RWPE1 (cell line): ENCODE results near the gene ZER1.

ENCODE experiments used
- CTCF ChIA-PET: fragments of 350-600 bp; sonication (Branson Sonifier 250); formaldehyde crosslinking; extraction: SDS; loops from one replicate; lab custom pipeline; 2021; lab: Yijun Ruan, JAX
- POLR2A ChIA-PET: fragments of 400-600 bp; formaldehyde crosslinking; extraction: SDS; loops from one replicate; lab custom pipeline; 2020; ENCODE audit warnings: antibody characterized with exemption; ENCODE audit not compliant: low non-redundant PET; lab: Yijun Ruan, JAX
- DNase-seq: peaks from one replicate; pipeline ENCODE4 v3.0.0; 2012; ENCODE audit warnings: low spot score
- H3K27ac ChIP-seq: fragments of 450-650 bp; 2 replicates; pipeline ENCODE4 v1.5.1; 2017
- CTCF ChIP-seq: fragments of 450-650 bp; conservative IDR thresholded peaks from 2 replicates; pipeline ENCODE4 v1.5.1; 2017; ENCODE audit warnings: low read depth, mild to moderate bottlenecking

ZER1 gene

GRCh38 chr9:128790536-128790935, 18.8 kb upstream of the ZER1 start:
- POLR2A ChIA-PET, result interaction anchor here (0.7 kb wide), 1 partner anchor 1636 kb away, joined by 3 read pairs; no protein-coding TSS in a partner anchor
- no peak for TF ChIP-seq CTCF
- CTCF ChIA-PET, result interaction anchor here (0.5 kb wide), 1 partner anchor 46 kb away, joined by 3 read pairs; no protein-coding TSS in a partner anchor
- no peak for DNase-seq
- peak overlapping the region; percentile 14 for H3K27ac ChIP-seq

- TF ChIP-seq CTCF, result no peak
- peak overlapping the region; percentile 83 for H3K27ac ChIP-seq
- ChIA-PET CTCF (interaction anchor here (0.9 kb wide), 1 partner anchor 21 kb away, joined by 3 read pairs; no protein-coding TSS in a partner anchor), POLR2A (interaction anchor here (0.5 to 0.8 kb wide), 4 partner anchors 18 to 112 kb away, joined by 3 to 5 read pairs (median 4); no protein-coding TSS in a partner anchor)
- DNase-seq, result no peak
Observed at GRCh38 chr9:128788445-128788844, 16.7 kb upstream of the ZER1 start.

DNA sequence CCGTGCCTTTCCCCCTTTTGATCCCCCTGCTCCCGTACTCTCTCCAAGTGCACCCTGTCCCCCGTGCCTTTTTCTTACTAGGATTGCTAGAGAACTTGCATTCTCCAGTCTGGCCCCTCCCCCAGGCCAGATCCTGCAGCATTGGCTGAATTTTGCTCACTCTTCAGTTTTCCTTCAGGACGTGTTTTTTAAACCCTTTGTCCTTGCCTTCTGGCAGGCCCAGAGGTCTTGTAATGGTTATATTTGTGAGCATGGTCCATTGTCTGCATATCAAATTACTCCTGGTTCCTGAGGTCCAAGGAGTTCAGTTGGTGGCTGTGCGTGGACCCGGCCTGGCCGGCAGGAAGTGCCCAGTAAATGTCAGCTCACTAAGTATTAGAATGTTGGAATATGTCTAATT, 15.9 kb upstream of the ZER1 start:
- TF ChIP-seq CTCF, result no peak
- DNase-seq, result peak; percentile 55
- CTCF ChIA-PET, result interaction anchor here (0.6 to 0.9 kb wide), 3 partner anchors 20 to 86 kb away, joined by 3 to 4 read pairs (median 3); no protein-coding TSS in a partner anchor
- POLR2A ChIA-PET, result no interaction called here
- peak overlapping the region; percentile 83 for H3K27ac ChIP-seq

DNA sequence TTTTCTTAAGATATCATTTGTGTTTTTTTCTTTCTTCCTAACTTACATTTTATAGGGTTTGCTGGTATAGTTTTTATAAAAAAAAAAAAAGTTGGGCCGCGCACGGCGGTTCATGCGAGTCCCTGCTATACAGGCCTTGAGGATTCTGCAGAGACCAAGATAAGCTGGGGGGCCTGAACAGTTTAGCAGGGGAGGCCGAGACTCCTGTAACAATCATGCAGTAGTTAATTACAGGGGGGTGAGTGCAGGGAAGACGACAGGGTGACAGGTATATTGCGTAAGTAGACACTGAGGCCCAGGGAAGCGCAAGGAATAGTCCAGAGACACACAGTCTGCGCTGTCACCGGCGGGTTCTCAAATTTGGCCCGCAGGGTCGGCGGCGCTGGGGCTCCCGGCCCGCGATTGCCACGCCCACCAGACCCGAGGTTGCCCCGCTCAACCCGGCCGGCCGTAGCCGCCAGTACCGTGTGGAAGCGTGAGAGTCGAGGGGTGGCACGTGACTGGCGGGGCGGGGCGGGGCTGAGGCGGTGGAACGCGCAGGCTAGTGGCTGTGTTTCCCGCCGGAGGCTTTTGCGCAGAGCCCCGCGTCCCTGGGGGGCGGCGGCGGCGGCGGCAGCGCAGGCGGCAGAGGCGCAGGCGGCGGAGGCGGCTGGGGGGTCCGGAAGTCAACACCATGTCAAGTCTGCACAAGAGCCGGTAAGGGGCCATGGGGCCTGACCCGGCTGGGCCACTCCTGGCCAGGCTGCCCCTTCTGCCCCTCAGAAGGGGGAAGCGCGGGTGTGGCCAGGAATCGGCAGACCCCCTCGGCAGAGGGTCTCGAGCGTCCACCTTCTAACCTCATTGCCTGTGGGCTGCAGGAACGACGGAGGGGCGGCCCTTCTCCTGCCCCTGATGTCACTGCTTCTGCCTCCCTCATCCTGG, 15.2 kb upstream of the ZER1 start, which contains the start of gene TBC1D13:
TBC1D13 (plus strand) TSS at position 573 of the 921 bp plus-strand sequence; CDS start at position 674, 101 bp downstream.
- peak within 1 kb of the TSS; percentile 83 for H3K27ac ChIP-seq
- no peak for TF ChIP-seq CTCF
- CTCF ChIA-PET, result interaction anchor here (0.6 to 0.7 kb wide), 4 partner anchors 19 to 88 kb away, joined by 3 to 5 read pairs (median 4); no protein-coding TSS in a partner anchor
- POLR2A ChIA-PET, result no interaction called here
- DNase-seq, result peak; percentile 99

DNA sequence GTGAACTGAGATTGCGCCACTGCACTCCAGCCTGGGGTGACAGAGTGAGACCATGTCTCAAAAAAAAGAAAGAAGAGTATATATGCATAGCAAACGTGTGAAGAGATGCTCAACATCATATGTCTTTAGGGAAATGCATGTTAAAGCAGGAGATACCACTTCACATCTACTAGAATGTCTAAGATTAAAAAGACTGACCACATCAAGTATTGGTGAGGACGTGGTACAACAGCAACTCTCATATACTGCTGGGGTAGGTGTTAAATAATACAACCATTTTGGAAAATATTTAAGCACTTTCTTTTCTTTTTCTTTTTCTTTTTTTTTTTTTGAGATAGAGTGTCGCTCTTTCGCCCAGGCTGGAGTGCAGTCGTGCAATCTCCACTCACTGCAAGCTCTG, 13.7 kb upstream of the ZER1 start:
- no peak overlapping the region for H3K27ac ChIP-seq
- no peak for TF ChIP-seq CTCF
- no peak for DNase-seq
- ChIA-PET POLR2A (no interaction called here), CTCF (interaction anchor here (0.6 kb wide), 1 partner anchor 83 kb away, joined by 3 read pairs; the partner anchor contains the start of gene PKN3)

DNA sequence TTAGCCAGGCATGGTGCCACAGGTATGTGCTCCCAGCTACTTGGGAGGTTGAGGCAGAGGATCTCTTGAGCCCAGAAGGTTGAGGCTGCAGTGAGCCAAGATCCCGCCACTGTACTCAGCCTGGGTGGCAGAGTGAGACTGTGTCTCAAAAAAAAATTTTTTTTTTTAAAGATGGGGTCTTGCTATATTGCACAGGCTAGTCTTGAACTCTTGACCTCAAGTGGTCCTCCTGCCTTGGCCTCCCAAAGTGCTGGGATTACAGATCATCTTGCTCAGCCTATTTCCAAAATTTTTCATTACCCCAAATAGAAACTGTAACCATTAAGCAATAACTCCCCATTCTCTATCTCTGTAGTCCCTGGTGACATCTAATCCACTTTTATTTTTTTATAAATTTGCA, 10.9 kb upstream of the ZER1 start:
- H3K27ac ChIP-seq, result no peak overlapping the region
- DNase-seq, result no peak
- no peak for TF ChIP-seq CTCF
- ChIA-PET POLR2A (interaction anchor here (0.7 kb wide), 1 partner anchor 41 kb away, joined by 8 read pairs; no protein-coding TSS in a partner anchor), CTCF (interaction anchor here (0.6 kb wide), 1 partner anchor 9 kb away, joined by 3 read pairs; no protein-coding TSS in a partner anchor)
